SJSA1 (cell line): ENCODE measurements around the gene HADHA. TPM values are rescaled to one million over a fixed set of nuclear protein-coding genes. Genes with fewer than 3 reads are reported as not detected.
"Not testable (repeated sequence)": the region's sequence is repeated elsewhere in the genome, so short reads cannot be mapped to it uniquely, and the experiment has no call there.

Experiments used
- DNase-seq, 2 experiments: peaks; one replicate each; pipeline ENCODE4 v3.0.0-alpha.2; 2015 to 2020; ENCODE audit warnings: low spot score in 2 of 2, low read depth in 1 of 2
- H3K27ac ChIP-seq: fragments of 250-450 bp; sonication (Bioruptor Pico); 2 replicates; pipeline ENCODE4 v1.5.1; 2020; ENCODE audit warnings: mild to moderate bottlenecking, moderate library complexity
- H3K27me3 ChIP-seq: fragments of 250-450 bp; sonication (Bioruptor Pico); replicated peaks from 2 replicates; pipeline ENCODE4 v1.5.1; 2020; ENCODE audit warnings: mild to moderate bottlenecking, moderate library complexity
- H3K36me3 ChIP-seq: fragments of 250-450 bp; sonication (Bioruptor Pico); 2 replicates; pipeline ENCODE4 v1.5.1; 2020; ENCODE audit warnings: mild to moderate bottlenecking
- H3K4me1 ChIP-seq: fragments of 250-450 bp; sonication (Bioruptor Pico); replicated peaks from 2 replicates; pipeline ENCODE4 v1.6.1; 2021; ENCODE audit warnings: mild to moderate bottlenecking
- H3K4me3 ChIP-seq: fragments of 250-450 bp; sonication (Bioruptor Pico); 2 replicates; pipeline ENCODE4 v1.5.1; 2020; ENCODE audit warnings: mild to moderate bottlenecking
- H3K9me3 ChIP-seq: fragments of 250-450 bp; sonication (Bioruptor Pico); replicated peaks from 2 replicates; pipeline ENCODE4 v1.5.1; 2020; ENCODE audit warnings: mild to moderate bottlenecking
- total RNA-seq: library from RNA; depleted of rRNA; stranded (reverse); fragments of >200 nt; shearing (Covaris generic); gene quantifications from 2 replicates; pipeline ENCODE4 v1.2.3, GENCODE V29; 2014

Gene HADHA
- total RNA-seq, 1 experiment from 2014 or later: 114 TPM

GRCh38 chr2:26172189-26172870, 72.1 kb downstream of the HADHA start:
- H3K4me1 ChIP-seq: peaks cover 3% of the 10 kb centered on the region; the same call in 1 of the 2 replicates
- no peaks in the 10 kb centered on the region for H3K36me3 ChIP-seq
- H3K27me3 ChIP-seq: peaks cover 23% of the 10 kb centered on the region
- no peaks in the 10 kb centered on the region for H3K9me3 ChIP-seq
- H3K4me3 ChIP-seq: no peak overlapping the region
- DNase-seq: no peak
- no peak overlapping the region for H3K27ac ChIP-seq

GRCh38 chr2:26170795-26171194, 73.6 kb downstream of the HADHA start:
- Histone ChIP-seq H3K4me1 (peaks cover 3% of the 10 kb centered on the region; the same call in 1 of the 2 replicates), H3K4me3 (no peak overlapping the region), H3K9me3 (no peaks in the 10 kb centered on the region), H3K36me3 (no peaks in the 10 kb centered on the region), H3K27me3 (peaks cover 23% of the 10 kb centered on the region), H3K27ac (no peak overlapping the region)
- no peak for DNase-seq

DNA sequence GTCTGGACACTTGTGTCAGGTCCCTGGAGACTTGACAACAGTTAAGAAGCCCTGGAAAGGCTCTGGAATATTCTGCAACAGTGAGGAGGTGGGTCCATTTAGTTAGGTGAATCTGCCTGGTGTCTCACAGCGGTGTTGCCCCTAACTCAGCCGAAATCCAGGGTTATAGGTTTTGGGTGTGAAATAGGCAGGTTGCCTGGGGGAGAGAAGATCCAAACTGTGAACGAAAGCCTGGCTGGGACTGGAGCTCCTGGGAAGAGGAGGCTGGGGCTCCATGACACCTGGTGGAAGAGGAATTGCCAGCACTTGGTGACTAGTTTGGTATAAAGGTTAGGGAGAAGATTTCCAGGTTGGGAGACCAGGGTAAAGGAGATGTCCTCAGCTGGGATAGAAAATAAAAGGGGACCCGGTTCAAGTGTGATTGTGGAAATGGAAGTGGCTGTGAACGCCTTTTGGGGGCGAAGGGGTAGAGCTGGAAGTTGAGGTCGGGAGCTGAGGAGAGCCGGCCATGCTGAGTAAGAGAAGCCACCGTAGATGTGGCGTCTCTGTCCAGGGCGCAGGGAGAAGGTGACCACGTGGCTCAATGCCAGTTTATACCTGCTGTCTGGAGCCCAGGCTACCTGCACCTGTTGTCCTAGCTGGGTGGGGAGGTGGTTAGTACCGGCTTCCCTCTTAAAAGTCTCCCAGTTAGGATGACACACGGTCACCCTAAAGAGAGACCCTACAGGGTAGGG, 74.6 kb downstream of the HADHA start:
- Histone ChIP-seq H3K36me3 (no peaks in the 10 kb centered on the region), H3K27ac (no peak overlapping the region), H3K27me3 (peaks cover 23% of the 10 kb centered on the region), H3K4me1 (peaks cover 3% of the 10 kb centered on the region; the same call in 1 of the 2 replicates), H3K4me3 (no peak overlapping the region), H3K9me3 (no peaks in the 10 kb centered on the region)
- no peak for DNase-seq

- no peak overlapping the region for H3K4me3 ChIP-seq
- no peak for DNase-seq
- no peaks in the 10 kb centered on the region for H3K36me3 ChIP-seq
- peaks cover 20% of the 10 kb centered on the region for H3K27me3 ChIP-seq
- peaks cover 3% of the 10 kb centered on the region; the same call in 1 of the 2 replicates for H3K4me1 ChIP-seq
- H3K27ac ChIP-seq: no peak overlapping the region
- H3K9me3 ChIP-seq: no peaks in the 10 kb centered on the region
Measured at GRCh38 chr2:26169226-26169625, 75.2 kb downstream of the HADHA start.

- Histone ChIP-seq H3K36me3 (no peaks in the 10 kb centered on the region), H3K4me3 (no peak overlapping the region), H3K27me3 (peaks cover 15% of the 10 kb centered on the region), H3K27ac (no peak overlapping the region), H3K4me1 (peaks cover 3% of the 10 kb centered on the region; the same call in 1 of the 2 replicates), H3K9me3 (no peaks in the 10 kb centered on the region)
- DNase-seq: no peak
Measured at GRCh38 chr2:26168785-26169184, 75.6 kb downstream of the HADHA start.

GRCh38 chr2:26166541-26166940, 77.9 kb downstream of the HADHA start:
- H3K27ac ChIP-seq, H3K9me3 ChIP-seq, H3K4me1 ChIP-seq, H3K36me3 ChIP-seq, H3K27me3 ChIP-seq, DNase-seq, H3K4me3 ChIP-seq: not testable (repeated sequence)

- no peak for DNase-seq
- no peaks in the 10 kb centered on the region for H3K27me3 ChIP-seq
- H3K36me3 ChIP-seq: no peaks in the 10 kb centered on the region
- H3K27ac ChIP-seq: no peak overlapping the region
- no peak overlapping the region for H3K4me3 ChIP-seq
- H3K4me1 ChIP-seq: no peaks in the 10 kb centered on the region
- no peaks in the 10 kb centered on the region for H3K9me3 ChIP-seq
Measured at GRCh38 chr2:26165403-26165802, 79.0 kb downstream of the HADHA start.

- no peak overlapping the region for H3K27ac ChIP-seq
- no peak for DNase-seq
- no peaks in the 10 kb centered on the region for H3K36me3 ChIP-seq
- H3K4me1 ChIP-seq: no peaks in the 10 kb centered on the region
- H3K4me3 ChIP-seq: no peak overlapping the region
- no peaks in the 10 kb centered on the region for H3K27me3 ChIP-seq
- no peaks in the 10 kb centered on the region for H3K9me3 ChIP-seq
Measured at GRCh38 chr2:26164641-26165211, 79.7 kb downstream of the HADHA start.

DNA sequence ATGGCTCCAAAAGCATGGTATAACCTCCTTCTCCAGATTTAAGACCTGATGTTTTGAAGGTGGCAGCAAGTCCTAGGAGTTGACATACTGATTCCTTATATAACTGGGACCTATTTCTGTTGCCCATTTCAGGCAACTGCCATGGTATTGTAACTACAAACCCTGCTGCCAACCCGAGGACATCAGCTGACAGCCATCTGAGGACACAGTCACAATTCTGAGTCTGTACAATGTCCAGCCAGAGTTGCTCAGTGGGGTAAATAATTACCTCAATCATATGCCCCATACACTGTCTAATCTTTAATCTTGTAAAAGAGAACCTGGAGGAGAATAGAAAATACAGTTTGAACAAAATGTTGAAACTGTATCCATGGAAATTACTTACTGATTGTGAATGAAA, 80.2 kb downstream of the HADHA start:
- Histone ChIP-seq H3K27ac (no peak overlapping the region), H3K9me3 (no peaks in the 10 kb centered on the region), H3K36me3 (no peaks in the 10 kb centered on the region), H3K4me1 (no peaks in the 10 kb centered on the region), H3K4me3 (no peak overlapping the region), H3K27me3 (no peaks in the 10 kb centered on the region)
- no peak for DNase-seq

DNA sequence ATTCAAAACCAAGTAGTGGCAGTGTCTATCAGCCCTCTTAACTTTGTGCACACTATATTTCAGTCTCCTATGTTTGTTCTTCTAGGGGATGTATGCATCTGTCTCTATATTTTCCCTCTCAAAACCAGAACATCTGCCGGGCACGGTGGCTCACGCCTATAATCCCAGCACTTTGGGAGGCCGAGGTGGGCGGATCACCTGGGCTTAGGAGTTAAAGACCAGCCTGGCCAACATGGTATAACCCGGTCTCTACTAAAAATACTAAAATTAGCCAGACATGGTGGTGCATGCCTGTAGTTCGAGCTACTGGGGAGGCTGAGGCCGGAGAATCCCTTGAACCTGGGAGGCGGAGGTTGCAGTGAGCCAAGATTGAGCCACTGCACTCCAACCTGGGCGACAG, 81.5 kb downstream of the HADHA start:
- H3K36me3 ChIP-seq: no peaks in the 10 kb centered on the region
- no peak overlapping the region for H3K4me3 ChIP-seq
- H3K27ac ChIP-seq: no peak overlapping the region
- DNase-seq: no peak
- 0 out of 2 replicates have a peak, but pooled peaks cover 3% of the 10 kb centered on the region for H3K27me3 ChIP-seq
- no peaks in the 10 kb centered on the region for H3K9me3 ChIP-seq
- no peaks in the 10 kb centered on the region for H3K4me1 ChIP-seq

DNA sequence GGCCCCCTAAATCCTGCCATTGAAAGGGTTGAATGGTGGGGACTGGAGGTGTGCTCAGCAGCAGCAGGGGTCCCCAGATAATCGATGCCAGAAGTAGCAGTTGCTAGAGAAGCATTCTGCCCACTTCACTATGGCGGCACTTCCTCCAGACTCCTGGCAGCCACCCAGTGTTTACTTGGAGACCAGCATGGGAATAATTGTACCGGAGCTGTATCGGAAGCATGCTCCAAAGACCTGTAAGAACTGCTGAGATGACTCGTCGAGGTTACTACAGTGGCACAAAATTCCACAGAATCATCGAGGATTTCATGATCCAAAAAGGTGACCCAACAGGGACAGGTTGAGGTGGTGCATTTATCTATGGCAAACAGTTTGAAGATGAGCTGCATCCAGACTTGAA, 82.5 kb downstream of the HADHA start:
- Histone ChIP-seq H3K4me3 (no peak overlapping the region), H3K4me1 (no peaks in the 10 kb centered on the region), H3K9me3 (no peaks in the 10 kb centered on the region), H3K36me3 (no peaks in the 10 kb centered on the region), H3K27ac (no peak overlapping the region), H3K27me3 (0 out of 2 replicates have a peak, but pooled peaks cover 4% of the 10 kb centered on the region)
- DNase-seq: no peak

DNA sequence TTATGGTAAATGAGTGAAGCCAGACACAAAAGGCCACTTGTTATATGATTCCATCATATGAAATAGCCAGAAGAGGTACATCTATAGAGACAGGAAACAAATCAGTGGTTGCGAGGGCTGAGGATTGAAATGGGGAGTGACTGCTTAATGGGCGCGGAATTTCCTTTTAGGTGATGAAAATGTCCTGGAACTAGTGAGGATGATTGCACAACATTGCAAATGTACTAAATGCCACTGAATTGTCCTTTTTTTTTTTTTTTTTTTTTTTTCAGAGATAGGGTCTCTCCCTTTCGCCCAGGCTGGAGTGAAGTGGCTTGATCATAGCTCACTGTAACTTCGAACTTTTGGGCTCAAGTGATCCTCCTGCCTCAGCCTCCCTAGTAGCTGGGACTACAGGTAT, 86.9 kb downstream of the HADHA start:
- H3K4me1 ChIP-seq: no peaks in the 10 kb centered on the region

GRCh38 chr2:26150243-26150642, 94.2 kb downstream of the HADHA start:
- no peak overlapping the region for H3K27ac ChIP-seq
- H3K36me3 ChIP-seq: no peaks in the 10 kb centered on the region
- no peaks in the 10 kb centered on the region for H3K4me1 ChIP-seq
- no peak overlapping the region for H3K4me3 ChIP-seq
- DNase-seq: no peak
- peaks cover 6% of the 10 kb centered on the region; the same call in 1 of the 2 replicates for H3K27me3 ChIP-seq
- H3K9me3 ChIP-seq: no peaks in the 10 kb centered on the region

More for the DNA sequence above, 86.9 kb downstream of the HADHA start:
- H3K36me3 ChIP-seq: no peaks in the 10 kb centered on the region
- no peak overlapping the region for H3K27ac ChIP-seq
- H3K27me3 ChIP-seq: 0 out of 2 replicates have a peak, but pooled peaks cover 4% of the 10 kb centered on the region
- H3K9me3 ChIP-seq: no peaks in the 10 kb centered on the region
- H3K4me3 ChIP-seq: no peak overlapping the region
- DNase-seq: no peak

DNA sequence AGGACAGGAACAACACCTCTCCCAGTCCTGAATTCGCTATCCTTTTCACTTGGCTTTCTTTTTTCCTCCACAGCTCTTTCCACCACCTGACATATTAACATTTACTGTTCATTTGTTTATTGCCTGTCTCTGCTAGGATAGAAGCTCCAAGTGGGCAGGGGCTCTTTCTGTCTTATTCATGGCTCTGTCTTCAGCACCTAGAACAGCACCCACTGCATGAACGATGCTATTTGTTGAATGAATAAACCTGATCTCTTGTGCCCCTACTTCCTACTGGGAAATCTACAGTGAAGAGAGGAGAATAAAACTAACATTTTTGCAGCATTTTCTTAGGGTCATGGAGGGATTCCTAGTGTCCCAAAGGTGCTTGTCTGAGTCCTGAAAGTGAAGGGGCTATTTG, 95.9 kb downstream of the HADHA start:
- peaks cover 6% of the 10 kb centered on the region; the same call in 1 of the 2 replicates for H3K27me3 ChIP-seq
- H3K4me1 ChIP-seq: no peaks in the 10 kb centered on the region
- DNase-seq: no peak
- H3K4me3 ChIP-seq: no peak overlapping the region
- no peaks in the 10 kb centered on the region for H3K9me3 ChIP-seq
- no peaks in the 10 kb centered on the region for H3K36me3 ChIP-seq
- no peak overlapping the region for H3K27ac ChIP-seq
